ENCODE measurements around the gene SPTBN2.

The SPTBN2 gene

DNA sequence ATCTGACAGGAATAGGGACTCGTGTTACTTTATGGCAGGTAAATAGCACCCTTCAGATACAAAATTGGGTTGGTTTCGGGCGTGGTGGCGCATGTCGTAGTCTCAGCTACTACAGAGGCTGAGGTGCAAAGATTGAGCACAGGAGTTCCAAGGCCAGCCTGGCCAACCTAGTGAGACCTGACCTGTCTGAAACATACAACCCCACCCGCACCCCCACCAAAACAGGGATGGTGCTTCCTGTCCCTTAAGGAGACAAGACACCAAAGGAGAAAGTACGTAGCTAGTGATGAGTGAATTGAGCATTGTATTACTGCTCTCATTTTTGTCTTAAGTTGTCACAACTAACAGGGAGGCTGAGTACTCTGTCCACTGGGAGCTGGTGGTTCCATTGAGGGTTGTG is 76.4 kb downstream of the SPTBN2 start:
- no peak overlapping the region for H3K27ac ChIP-seq (replicated peaks)
- 0 out of 2 replicates have a peak, but pooled peaks have one; percentile 16 for TF ChIP-seq POLR2AphosphoS5 (IDR thresholded peaks at IDR 0.05; ENCODE audit: low read depth)
- TF ChIP-seq SPI1 (IDR thresholded peaks at IDR 0.05; ENCODE audit: borderline replicate concordance, low read depth): no peak
- DNase-seq (ENCODE audit: low read depth in 1 of 2, low spot score in 1 of 2): no peak
- H3K27me3 ChIP-seq (ENCODE audit: insufficient read depth, poor library complexity, severe bottlenecking): no peaks in the 10 kb centered on the region
- H3K4me3 ChIP-seq (replicated peaks; ENCODE audit: insufficient read depth, low read length): no peak overlapping the region

DNA sequence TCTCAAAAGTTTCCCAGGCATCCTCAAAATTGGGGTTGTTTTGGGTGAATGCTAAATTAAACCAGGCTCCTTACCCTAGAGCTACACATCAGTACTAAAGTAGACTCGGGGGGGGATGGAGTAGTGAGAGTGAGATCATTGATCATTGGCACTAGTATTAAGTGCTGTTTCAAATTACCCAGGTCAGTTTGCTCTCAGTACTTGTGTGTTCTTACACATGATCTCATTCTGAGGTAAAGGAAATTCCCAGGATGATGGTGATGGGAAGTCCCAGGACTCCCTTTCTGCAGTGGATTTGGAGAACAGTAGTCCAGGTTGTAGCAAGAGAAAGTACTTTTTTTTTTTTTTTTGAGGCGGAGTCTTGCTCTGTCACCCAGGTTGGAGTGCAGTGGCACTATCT is 78.0 kb downstream of the SPTBN2 start:
- no peak overlapping the region for H3K4me3 ChIP-seq (replicated peaks; ENCODE audit: insufficient read depth, low read length)
- H3K27me3 ChIP-seq (ENCODE audit: insufficient read depth, poor library complexity, severe bottlenecking): no peaks in the 10 kb centered on the region
- DNase-seq (ENCODE audit: low read depth in 1 of 2, low spot score in 1 of 2): no peak
- no peak overlapping the region for H3K27ac ChIP-seq (replicated peaks)
- TF ChIP-seq, protein P1, sequence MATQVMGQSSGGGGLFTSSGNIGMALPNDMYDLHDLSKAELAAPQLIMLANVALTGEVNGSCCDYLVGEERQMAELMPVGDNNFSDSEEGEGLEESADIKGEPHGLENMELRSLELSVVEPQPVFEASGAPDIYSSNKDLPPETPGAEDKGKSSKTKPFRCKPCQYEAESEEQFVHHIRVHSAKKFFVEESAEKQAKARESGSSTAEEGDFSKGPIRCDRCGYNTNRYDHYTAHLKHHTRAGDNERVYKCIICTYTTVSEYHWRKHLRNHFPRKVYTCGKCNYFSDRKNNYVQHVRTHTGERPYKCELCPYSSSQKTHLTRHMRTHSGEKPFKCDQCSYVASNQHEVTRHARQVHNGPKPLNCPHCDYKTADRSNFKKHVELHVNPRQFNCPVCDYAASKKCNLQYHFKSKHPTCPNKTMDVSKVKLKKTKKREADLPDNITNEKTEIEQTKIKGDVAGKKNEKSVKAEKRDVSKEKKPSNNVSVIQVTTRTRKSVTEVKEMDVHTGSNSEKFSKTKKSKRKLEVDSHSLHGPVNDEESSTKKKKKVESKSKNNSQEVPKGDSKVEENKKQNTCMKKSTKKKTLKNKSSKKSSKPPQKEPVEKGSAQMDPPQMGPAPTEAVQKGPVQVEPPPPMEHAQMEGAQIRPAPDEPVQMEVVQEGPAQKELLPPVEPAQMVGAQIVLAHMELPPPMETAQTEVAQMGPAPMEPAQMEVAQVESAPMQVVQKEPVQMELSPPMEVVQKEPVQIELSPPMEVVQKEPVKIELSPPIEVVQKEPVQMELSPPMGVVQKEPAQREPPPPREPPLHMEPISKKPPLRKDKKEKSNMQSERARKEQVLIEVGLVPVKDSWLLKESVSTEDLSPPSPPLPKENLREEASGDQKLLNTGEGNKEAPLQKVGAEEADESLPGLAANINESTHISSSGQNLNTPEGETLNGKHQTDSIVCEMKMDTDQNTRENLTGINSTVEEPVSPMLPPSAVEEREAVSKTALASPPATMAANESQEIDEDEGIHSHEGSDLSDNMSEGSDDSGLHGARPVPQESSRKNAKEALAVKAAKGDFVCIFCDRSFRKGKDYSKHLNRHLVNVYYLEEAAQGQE (IDR thresholded peaks at IDR 0.05; ENCODE audit: insufficient replicate concordance, low read depth): no peak
- TF ChIP-seq, protein P2, sequence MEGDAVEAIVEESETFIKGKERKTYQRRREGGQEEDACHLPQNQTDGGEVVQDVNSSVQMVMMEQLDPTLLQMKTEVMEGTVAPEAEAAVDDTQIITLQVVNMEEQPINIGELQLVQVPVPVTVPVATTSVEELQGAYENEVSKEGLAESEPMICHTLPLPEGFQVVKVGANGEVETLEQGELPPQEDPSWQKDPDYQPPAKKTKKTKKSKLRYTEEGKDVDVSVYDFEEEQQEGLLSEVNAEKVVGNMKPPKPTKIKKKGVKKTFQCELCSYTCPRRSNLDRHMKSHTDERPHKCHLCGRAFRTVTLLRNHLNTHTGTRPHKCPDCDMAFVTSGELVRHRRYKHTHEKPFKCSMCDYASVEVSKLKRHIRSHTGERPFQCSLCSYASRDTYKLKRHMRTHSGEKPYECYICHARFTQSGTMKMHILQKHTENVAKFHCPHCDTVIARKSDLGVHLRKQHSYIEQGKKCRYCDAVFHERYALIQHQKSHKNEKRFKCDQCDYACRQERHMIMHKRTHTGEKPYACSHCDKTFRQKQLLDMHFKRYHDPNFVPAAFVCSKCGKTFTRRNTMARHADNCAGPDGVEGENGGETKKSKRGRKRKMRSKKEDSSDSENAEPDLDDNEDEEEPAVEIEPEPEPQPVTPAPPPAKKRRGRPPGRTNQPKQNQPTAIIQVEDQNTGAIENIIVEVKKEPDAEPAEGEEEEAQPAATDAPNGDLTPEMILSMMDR (IDR thresholded peaks at IDR 0.05; ENCODE audit: insufficient read depth, low read length): no peak
- TF ChIP-seq GABPA (IDR thresholded peaks at IDR 0.05; ENCODE audit: low read depth): no peak
- no peak for TF ChIP-seq SPI1 (IDR thresholded peaks at IDR 0.05; ENCODE audit: borderline replicate concordance, low read depth)
- TF ChIP-seq POLR2AphosphoS5 (IDR thresholded peaks at IDR 0.05; ENCODE audit: low read depth): no peak

DNA sequence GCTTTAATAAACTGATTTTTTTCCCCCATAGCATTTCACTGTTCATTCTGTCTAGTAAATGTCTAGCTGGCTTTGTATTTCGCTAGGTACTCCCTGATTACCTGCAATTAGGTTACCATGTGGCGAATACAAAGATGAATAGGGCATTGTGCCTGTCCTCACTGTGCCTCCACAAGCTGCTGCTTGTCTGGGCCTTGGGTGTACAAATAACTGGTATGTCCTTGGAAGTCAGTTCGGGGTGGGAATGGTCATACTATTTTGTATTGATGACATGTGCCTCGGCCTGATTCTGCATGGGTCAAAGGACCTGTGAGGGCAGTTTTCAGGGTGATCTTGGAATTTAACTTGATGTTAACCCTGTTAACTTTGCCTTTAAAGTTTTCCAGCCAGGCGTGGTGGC is 79.1 kb downstream of the SPTBN2 start:
- no peak for DNase-seq (ENCODE audit: low read depth in 1 of 2, low spot score in 1 of 2)
- H3K4me3 ChIP-seq (replicated peaks; ENCODE audit: insufficient read depth, low read length): no peak overlapping the region
- TF ChIP-seq, protein P2 (IDR thresholded peaks at IDR 0.05; ENCODE audit: insufficient read depth, low read length): no peak
- TF ChIP-seq POLR2AphosphoS5 (IDR thresholded peaks at IDR 0.05; ENCODE audit: low read depth): peak; percentile 23; the same call in 1 of the 2 replicates
- no peak overlapping the region for H3K27ac ChIP-seq (replicated peaks)
- H3K27me3 ChIP-seq (ENCODE audit: insufficient read depth, poor library complexity, severe bottlenecking): no peaks in the 10 kb centered on the region

DNA sequence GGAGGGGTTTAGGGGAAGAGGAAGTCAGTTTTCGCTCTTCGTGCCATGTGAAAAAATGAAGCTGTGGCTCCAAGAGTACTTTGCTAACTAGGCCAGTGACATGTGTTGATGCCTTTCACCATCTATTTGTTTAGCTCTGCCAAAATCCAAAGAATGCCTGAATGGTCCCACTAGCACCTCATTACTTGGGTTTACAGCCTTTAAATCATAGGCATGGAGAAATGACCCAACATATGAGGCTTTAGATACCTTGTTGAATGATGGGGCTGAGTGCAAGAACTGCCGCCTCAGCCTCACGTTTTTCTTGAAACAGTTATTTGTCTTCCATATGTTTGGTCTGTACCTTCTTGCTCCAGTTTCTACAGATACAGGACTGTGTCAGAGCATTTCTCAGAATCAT is 82.2 kb downstream of the SPTBN2 start:
- H3K4me3 ChIP-seq (replicated peaks; ENCODE audit: insufficient read depth, low read length): no peak overlapping the region
- no peak overlapping the region for H3K27ac ChIP-seq (replicated peaks)
- no peaks in the 10 kb centered on the region for H3K27me3 ChIP-seq (ENCODE audit: insufficient read depth, poor library complexity, severe bottlenecking)
- no peak for DNase-seq (ENCODE audit: low read depth in 1 of 2, low spot score in 1 of 2)
- TF ChIP-seq, protein P2 (IDR thresholded peaks at IDR 0.05; ENCODE audit: insufficient read depth, low read length): no peak
- peak; percentile 27; the same call in 1 of the 2 replicates for TF ChIP-seq SPI1 (IDR thresholded peaks at IDR 0.05; ENCODE audit: borderline replicate concordance, low read depth)

DNA sequence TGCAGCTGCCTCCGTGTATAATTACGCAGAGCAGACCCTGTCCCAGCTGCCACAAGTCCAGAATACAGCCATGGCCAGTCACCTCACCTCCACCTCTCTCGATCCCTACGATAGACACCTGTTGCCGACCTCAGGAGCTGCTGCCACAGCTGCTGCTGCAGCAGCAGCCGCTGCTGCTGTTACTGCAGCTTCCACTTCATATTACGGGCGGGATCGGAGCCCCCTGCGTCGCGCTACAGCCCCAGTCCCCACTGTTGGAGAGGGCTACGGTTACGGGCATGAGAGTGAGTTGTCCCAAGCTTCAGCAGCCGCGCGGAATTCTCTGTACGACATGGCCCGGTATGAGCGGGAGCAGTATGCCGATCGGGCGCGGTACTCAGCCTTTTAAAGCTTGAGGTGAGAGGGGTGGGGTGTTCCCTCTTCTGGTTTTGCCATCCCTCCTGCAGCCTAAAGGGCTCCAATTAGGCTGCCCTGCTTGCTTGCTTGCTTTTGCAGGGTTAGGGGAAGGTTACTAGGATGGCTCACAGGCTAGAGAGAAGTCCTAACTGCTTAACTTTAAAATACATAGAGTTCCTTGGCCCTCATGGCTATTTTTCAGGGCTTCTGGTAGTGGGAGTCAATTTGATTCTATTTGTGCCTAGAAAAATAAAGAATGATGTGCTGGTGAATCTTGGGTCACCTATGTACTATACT is 85.1 kb downstream of the SPTBN2 start:
- Histone ChIP-seq H3K4me3 (replicated peaks; ENCODE audit: insufficient read depth, low read length) (no peak overlapping the region), H3K27ac (replicated peaks) (no peak overlapping the region), H3K27me3 (ENCODE audit: insufficient read depth, poor library complexity, severe bottlenecking) (no peaks in the 10 kb centered on the region)
- no peak for DNase-seq (ENCODE audit: low read depth in 1 of 2, low spot score in 1 of 2)
- TF ChIP-seq POLR2AphosphoS5 (IDR thresholded peaks at IDR 0.05; ENCODE audit: low read depth) (no peak), GABPA (IDR thresholded peaks at IDR 0.05; ENCODE audit: low read depth) (no peak), SPI1 (IDR thresholded peaks at IDR 0.05; ENCODE audit: borderline replicate concordance, low read depth) (no peak)
- TF ChIP-seq, protein P2 (IDR thresholded peaks at IDR 0.05; ENCODE audit: insufficient read depth, low read length): no peak
- TF ChIP-seq, protein P1 (IDR thresholded peaks at IDR 0.05; ENCODE audit: insufficient replicate concordance, low read depth): no peak

All from HL-60 (cell line).